Lower leg skin (tissue), 3 donors: ENCODE data around the gene SCMH1.

ENCODE experiments used
- CTCF ChIP-seq, 3 donors: fragments of 450-650 bp; IDR thresholded peaks; one replicate each; pipeline ENCODE4 v1.5.1; 2016; ENCODE audit warnings: antibody characterized with exemption in 3 of 3, mild to moderate bottlenecking in 3 of 3, moderate library complexity in 2 of 3
- POLR2A ChIP-seq, 2 donors: fragments of 450-650 bp; IDR thresholded peaks; one replicate each; pipeline ENCODE4 v1.6.1; 2016 to 2017; ENCODE audit warnings: antibody characterized with exemption in 2 of 2, mild to moderate bottlenecking in 1 of 2, moderate library complexity in 1 of 2

GRCh38 chr1:40997096-40997495 is 245.0 kb downstream of the SCMH1 start:
- TF ChIP-seq CTCF (IDR thresholded peaks at IDR 0.05) (no peak), POLR2A (IDR thresholded peaks at IDR 0.05) (no peak)
